ENCODE measurements around the gene DLGAP1.

The DLGAP1 gene

DNA sequence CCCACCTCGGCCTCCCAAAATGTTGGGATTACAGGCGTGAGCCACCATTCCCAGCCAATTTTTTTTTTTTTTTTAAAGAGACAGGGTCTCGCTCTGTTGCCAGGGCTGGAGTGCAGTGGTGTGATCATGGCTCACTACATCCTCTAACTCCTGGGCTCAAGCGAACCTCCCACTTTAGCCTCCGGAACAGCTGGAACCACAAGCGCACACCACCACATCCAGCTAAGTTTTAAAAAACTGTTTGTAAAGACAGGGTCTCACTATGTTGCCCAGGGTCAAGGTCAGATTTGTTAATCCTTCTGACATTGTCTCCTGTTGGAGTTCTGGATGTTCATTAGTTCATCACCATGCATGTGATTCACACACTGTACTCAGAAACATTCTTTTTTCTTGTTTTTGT lies 855.2 kb downstream of the DLGAP1 start:
- TF ChIP-seq, protein P1, sequence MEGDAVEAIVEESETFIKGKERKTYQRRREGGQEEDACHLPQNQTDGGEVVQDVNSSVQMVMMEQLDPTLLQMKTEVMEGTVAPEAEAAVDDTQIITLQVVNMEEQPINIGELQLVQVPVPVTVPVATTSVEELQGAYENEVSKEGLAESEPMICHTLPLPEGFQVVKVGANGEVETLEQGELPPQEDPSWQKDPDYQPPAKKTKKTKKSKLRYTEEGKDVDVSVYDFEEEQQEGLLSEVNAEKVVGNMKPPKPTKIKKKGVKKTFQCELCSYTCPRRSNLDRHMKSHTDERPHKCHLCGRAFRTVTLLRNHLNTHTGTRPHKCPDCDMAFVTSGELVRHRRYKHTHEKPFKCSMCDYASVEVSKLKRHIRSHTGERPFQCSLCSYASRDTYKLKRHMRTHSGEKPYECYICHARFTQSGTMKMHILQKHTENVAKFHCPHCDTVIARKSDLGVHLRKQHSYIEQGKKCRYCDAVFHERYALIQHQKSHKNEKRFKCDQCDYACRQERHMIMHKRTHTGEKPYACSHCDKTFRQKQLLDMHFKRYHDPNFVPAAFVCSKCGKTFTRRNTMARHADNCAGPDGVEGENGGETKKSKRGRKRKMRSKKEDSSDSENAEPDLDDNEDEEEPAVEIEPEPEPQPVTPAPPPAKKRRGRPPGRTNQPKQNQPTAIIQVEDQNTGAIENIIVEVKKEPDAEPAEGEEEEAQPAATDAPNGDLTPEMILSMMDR (IDR thresholded peaks at IDR 0.05; ENCODE audit: insufficient read depth, low read length, poor library complexity, severe bottlenecking), result no peak
- Histone ChIP-seq H3K27me3 (replicated peaks; ENCODE audit: control insufficient read depth, insufficient read depth, low read length) (no peaks in the 10 kb centered on the region), H3K4me3 (replicated peaks; ENCODE audit: low read depth, low read length) (no peak overlapping the region), H3K36me3 (ENCODE audit: control insufficient read depth, insufficient read depth, low read length) (no peaks in the 10 kb centered on the region)
- no peak for DNase-seq (ENCODE audit: extremely low read depth, insufficient read length)

DNA sequence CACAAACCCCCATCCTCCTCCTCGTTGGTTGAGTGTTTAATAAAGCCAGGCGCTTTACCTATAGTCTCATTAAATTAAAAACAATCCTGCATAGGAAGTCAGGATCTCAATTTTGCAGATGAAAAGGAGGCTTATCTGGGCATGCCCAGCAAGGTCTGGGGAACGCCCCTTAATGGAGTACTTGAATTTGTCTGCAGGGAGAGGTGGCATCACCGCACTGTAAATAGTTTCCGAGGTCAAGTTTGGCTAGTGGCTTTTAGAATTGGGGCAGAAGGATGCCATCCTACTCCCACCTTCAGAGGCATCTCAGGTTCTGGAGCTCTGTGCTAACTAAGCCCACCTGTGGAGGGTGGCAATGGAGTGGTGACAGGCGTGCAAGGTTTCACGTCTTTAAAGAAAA lies 855.9 kb downstream of the DLGAP1 start:
- Histone ChIP-seq H3K4me3 (replicated peaks; ENCODE audit: low read depth, low read length) (no peak overlapping the region), H3K27me3 (replicated peaks; ENCODE audit: control insufficient read depth, insufficient read depth, low read length) (no peaks in the 10 kb centered on the region), H3K36me3 (ENCODE audit: control insufficient read depth, insufficient read depth, low read length) (no peaks in the 10 kb centered on the region)
- DNase-seq (ENCODE audit: extremely low read depth, insufficient read length), result no peak
- TF ChIP-seq, protein P1 (IDR thresholded peaks at IDR 0.05; ENCODE audit: insufficient read depth, low read length, poor library complexity, severe bottlenecking), result no peak

DNA sequence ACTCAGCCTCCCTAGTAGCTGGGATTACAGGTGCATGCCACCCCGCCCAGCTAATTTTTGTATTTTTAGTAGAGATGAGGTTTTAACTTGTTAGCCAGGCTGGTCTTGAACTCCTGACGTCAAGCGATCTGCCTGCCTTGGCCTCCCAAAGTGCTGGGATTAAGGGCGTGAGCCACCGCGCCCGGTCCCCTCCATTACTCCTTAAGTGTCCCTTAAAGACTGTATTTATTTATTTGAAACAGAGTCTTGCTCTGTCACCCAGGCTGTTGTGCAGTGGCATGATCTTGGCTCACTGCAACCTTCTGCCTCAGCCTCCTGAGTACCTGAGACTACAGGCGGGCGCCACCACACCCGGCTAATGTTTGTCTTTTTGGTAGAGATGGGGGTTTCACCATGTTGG lies 856.5 kb downstream of the DLGAP1 start:
- TF ChIP-seq, protein P1 (IDR thresholded peaks at IDR 0.05; ENCODE audit: insufficient read depth, low read length, poor library complexity, severe bottlenecking), result no peak
- Histone ChIP-seq H3K36me3 (ENCODE audit: control insufficient read depth, insufficient read depth, low read length) (no peaks in the 10 kb centered on the region), H3K4me3 (replicated peaks; ENCODE audit: low read depth, low read length) (no peak overlapping the region), H3K27me3 (replicated peaks; ENCODE audit: control insufficient read depth, insufficient read depth, low read length) (no peaks in the 10 kb centered on the region)
- no peak for DNase-seq (ENCODE audit: extremely low read depth, insufficient read length)

DNA sequence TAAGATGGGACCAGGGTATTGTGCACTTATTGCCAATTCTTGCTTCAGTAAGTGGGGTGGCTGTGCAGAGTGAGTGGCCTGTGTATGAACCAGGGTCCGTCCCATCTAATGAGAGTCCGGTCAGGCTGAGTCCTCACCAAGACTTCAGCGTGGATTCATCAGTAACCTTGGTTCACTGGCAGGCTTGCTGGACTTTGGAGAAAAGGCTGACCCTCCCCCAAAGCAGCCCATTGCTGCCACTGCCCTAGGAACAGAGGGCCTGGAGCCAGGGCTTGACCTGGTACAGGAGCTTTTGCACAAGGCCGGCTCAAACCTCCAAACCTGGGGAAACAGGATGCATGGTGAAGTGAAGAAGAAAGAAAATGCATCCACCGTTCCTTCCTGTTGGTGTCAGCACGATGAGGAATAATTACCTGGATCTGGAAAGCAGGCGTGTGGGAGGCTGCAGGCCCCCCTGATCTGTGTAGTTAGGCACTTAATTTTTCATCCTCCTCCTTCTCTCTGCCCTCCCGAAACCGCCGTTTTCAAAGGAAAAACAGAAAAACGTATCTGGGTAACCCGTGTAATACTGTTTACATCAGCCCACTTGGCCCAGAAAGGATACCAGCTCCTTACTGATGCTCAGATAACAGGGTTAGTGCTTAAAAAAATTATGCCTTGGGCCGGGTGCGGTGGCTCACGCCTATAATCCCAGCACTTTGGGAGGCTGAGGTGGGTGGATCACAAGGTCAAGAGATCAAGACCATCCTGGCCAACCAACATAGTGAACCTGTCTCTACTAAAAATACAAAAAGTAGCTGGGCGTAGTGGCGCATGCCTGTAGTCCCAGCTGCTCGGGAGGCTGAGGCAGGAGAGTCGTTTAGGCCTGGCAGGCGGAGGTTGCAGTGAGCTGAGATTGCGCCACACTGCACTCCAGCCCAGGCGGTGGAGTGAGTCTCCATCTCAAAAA lies 857.4 kb downstream of the DLGAP1 start:
- no peak for DNase-seq (ENCODE audit: extremely low read depth, insufficient read length)
- TF ChIP-seq, protein P1 (IDR thresholded peaks at IDR 0.05; ENCODE audit: insufficient read depth, low read length, poor library complexity, severe bottlenecking), result no peak
- no peaks in the 10 kb centered on the region for H3K36me3 ChIP-seq (ENCODE audit: control insufficient read depth, insufficient read depth, low read length)
- H3K4me3 ChIP-seq (replicated peaks; ENCODE audit: low read depth, low read length), result no peak overlapping the region
- H3K27me3 ChIP-seq (replicated peaks; ENCODE audit: control insufficient read depth, insufficient read depth, low read length), result no peaks in the 10 kb centered on the region

DNA sequence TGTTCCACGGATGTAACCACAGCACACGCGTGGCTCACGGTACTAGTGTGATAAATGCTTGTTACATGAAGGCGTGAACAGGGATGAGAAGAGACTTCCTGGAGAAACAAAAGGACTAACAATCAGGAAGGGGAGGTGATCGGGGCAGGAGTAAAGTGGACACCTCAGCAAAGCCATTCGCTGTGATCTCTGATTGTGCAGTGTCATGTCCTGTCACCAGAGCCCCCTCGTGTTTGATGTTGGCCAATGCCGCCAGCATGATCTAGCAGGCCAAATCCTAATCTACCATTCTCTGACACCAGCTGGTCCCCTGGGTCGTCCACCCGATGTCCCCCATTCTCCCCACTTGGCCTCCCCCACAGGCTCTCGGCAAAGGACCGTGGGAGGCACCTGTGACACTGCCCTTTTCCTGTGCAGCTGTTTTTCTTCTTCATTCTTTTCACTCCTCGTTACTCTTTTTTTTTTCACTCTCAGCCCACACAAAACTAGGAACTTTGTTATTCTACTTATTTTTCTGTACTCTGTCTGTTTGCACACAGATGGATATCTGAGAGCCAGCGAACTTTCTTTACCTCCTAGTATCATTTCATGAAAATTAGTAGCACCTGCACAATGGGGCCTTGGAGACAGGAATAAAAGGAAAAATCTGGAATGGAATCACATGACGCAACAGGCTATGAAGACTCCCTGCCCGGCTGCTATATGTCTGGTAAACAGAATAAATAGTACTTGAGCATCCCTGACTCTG lies 858.3 kb downstream of the DLGAP1 start:
- Histone ChIP-seq H3K27me3 (replicated peaks; ENCODE audit: control insufficient read depth, insufficient read depth, low read length) (no peaks in the 10 kb centered on the region), H3K36me3 (ENCODE audit: control insufficient read depth, insufficient read depth, low read length) (no peaks in the 10 kb centered on the region), H3K4me3 (replicated peaks; ENCODE audit: low read depth, low read length) (peak overlapping the region; percentile 29)
- DNase-seq (ENCODE audit: extremely low read depth, insufficient read length), result peak; percentile 59
- TF ChIP-seq, protein P1 (IDR thresholded peaks at IDR 0.05; ENCODE audit: insufficient read depth, low read length, poor library complexity, severe bottlenecking), result peak; percentile 65

All from GM06990 (cell line).